RWPE2 (cell line): ENCODE measurements around the gene RFTN1.

Experiments
- ATAC-seq: fragments of 200-7000 bp; cut with Tn5 transposase; 3 replicates; pipeline ENCODE4 v1.9.1; 2021; ENCODE audit warnings: low read depth
- DNase-seq: peaks from one replicate; pipeline ENCODE4 v3.0.0-alpha.2; 2020; ENCODE audit warnings: low spot score
- H3K27ac ChIP-seq: fragments of 450-650 bp; 2 replicates; pipeline ENCODE4 v1.5.1; 2017; ENCODE audit warnings: mild to moderate bottlenecking; ENCODE audit not compliant: poor library complexity, severe bottlenecking
- H3K27me3 ChIP-seq: fragments of 250-450 bp; sonication (Bioruptor Pico); 2 replicates; pipeline ENCODE4 v1.5.1; 2021; ENCODE audit warnings: mild to moderate bottlenecking, moderate library complexity; ENCODE audit not compliant: insufficient read depth, poor library complexity, severe bottlenecking
- H3K36me3 ChIP-seq: fragments of 250-450 bp; sonication (Bioruptor Pico); 2 replicates; pipeline ENCODE4 v1.5.1; 2020; ENCODE audit warnings: low read depth, mild to moderate bottlenecking, moderate library complexity
- H3K4me1 ChIP-seq: fragments of 250-450 bp; sonication (Bioruptor Pico); 2 replicates; pipeline ENCODE4 v1.5.1; 2021; ENCODE audit warnings: mild to moderate bottlenecking, moderate library complexity; ENCODE audit not compliant: insufficient read depth, poor library complexity, severe bottlenecking
- H3K4me3 ChIP-seq: fragments of 250-450 bp; sonication (Bioruptor Pico); 2 replicates; pipeline ENCODE4 v1.5.1; 2021; ENCODE audit warnings: mild to moderate bottlenecking, moderate library complexity; ENCODE audit not compliant: severe bottlenecking
- H3K9me3 ChIP-seq: fragments of 250-450 bp; sonication (Bioruptor Pico); 2 replicates; pipeline ENCODE4 v1.5.1; 2021; ENCODE audit warnings: mild to moderate bottlenecking, moderate library complexity; ENCODE audit not compliant: severe bottlenecking
- TF ChIP-seq, protein P1 (sequence below): fragments of 450-650 bp; IDR thresholded peaks from one replicate; pipeline ENCODE4 v1.5.1; 2017; ENCODE audit warnings: mild to moderate bottlenecking, moderate library complexity; ENCODE audit not compliant: poor library complexity, severe bottlenecking

RFTN1 gene

DNA sequence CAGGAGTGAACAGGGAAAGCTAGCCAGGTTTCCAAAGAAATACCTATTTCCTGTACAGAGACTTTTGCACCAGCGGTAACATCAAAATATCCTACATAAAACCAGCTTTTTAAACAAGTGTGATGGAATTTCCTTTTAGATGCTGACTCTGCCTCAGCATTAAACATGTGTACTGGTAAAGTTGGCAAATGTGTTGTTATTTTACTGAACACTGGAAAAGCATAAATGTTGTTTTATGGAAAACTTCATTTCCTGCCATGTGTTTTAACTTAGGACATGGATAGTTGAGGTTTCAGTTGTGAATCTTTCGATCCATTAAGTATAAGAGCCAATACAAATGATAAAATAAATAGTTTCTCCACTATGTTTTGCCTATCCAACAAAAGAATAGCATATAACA lies 232.8 kb downstream of the RFTN1 start:
- peaks cover 25% of the 10 kb centered on the region for H3K36me3 ChIP-seq
- no peaks in the 10 kb centered on the region for H3K4me1 ChIP-seq
- H3K27me3 ChIP-seq: no peaks in the 10 kb centered on the region
- no peak for DNase-seq
- TF ChIP-seq, protein P1, sequence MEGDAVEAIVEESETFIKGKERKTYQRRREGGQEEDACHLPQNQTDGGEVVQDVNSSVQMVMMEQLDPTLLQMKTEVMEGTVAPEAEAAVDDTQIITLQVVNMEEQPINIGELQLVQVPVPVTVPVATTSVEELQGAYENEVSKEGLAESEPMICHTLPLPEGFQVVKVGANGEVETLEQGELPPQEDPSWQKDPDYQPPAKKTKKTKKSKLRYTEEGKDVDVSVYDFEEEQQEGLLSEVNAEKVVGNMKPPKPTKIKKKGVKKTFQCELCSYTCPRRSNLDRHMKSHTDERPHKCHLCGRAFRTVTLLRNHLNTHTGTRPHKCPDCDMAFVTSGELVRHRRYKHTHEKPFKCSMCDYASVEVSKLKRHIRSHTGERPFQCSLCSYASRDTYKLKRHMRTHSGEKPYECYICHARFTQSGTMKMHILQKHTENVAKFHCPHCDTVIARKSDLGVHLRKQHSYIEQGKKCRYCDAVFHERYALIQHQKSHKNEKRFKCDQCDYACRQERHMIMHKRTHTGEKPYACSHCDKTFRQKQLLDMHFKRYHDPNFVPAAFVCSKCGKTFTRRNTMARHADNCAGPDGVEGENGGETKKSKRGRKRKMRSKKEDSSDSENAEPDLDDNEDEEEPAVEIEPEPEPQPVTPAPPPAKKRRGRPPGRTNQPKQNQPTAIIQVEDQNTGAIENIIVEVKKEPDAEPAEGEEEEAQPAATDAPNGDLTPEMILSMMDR: no peak
- H3K27ac ChIP-seq: no peak overlapping the region
- no peak for ATAC-seq
- H3K9me3 ChIP-seq: no peaks in the 10 kb centered on the region
- no peak overlapping the region for H3K4me3 ChIP-seq

DNA sequence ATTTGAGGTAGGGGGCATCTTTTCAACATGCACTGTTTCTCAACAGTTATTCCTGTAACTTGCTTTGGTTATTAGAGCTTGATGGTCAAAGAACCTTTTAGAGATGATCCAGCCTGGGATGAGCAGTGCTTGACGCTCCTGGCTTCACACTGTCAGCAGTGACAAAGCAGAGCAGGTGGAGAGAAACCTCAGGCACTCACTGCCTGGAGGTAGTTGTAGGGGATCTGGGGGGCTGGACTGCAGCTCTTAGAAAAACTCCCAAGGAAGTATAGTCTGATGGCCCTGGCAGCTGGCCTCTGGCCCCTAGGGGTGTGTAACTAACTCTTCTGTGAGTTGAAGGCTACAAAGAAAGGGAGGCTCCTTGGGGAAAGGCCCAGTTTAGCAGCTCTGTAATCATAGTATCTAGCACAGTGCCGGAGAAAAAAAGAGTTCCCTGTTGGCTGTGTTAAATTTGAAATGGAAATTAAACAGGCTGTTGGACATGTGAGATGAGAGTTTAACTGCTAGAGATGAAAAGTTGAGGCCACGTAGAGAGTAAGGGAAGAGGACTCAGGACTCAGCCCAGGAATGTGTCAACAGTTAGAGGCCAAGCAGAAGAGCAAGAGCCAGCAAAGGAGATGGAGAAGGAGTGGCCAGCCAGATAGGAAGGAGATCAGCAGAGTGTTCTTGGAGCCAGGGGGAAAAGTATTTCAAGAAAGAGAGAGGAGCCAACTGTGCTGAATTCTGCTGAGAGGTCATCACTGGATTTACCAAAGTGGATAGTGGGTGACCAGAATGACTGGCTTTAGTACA lies 234.3 kb downstream of the RFTN1 start:
- H3K27ac ChIP-seq: no peak overlapping the region
- DNase-seq (no peak), ATAC-seq (no peak)
- H3K9me3 ChIP-seq: no peaks in the 10 kb centered on the region
- peaks cover 33% of the 10 kb centered on the region for H3K36me3 ChIP-seq
- H3K4me3 ChIP-seq: no peak overlapping the region
- TF ChIP-seq, protein P1: no peak
- no peaks in the 10 kb centered on the region for H3K27me3 ChIP-seq
- H3K4me1 ChIP-seq: no peaks in the 10 kb centered on the region

DNA sequence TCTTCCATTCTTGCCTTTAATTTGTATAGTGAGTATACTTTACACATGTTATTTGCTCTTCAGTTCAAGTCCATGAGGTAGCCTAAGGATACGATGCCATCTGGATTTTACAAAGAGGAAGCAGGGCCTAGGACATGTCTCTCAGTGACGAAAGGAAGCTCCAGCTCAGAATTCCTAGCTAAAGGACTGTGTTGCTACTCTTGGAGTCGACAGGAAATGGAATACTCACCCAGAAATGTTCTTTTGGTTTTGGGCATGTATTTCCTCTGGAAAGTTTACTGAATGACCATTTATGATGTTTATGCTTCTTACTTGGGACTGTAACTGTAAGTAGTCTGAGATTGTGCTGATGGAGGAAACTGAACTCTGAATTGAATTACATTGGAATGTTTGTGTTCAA lies 236.0 kb downstream of the RFTN1 start:
- TF ChIP-seq, protein P1: no peak
- Histone ChIP-seq H3K9me3 (no peaks in the 10 kb centered on the region), H3K4me1 (no peaks in the 10 kb centered on the region), H3K27ac (no peak overlapping the region), H3K36me3 (peaks cover 48% of the 10 kb centered on the region), H3K4me3 (no peak overlapping the region), H3K27me3 (no peaks in the 10 kb centered on the region)
- DNase-seq (no peak), ATAC-seq (no peak)

DNA sequence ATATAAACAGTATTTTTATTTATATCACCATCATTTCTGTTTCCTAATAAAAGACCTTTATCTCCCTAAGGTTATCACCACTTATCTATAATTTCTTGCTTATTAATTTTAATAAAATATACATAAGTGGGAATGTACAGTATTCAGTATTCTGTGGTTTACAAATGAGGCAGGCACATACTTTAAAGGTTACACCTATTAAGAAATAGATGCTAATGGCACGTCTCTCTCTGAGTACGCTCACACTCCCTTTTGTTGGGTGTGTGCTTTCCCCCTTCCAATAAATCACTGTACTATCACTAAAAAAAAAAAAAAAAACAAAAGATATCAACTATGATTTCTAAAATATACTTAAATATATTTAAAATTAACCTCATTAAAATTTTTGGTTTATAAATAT lies 239.6 kb downstream of the RFTN1 start:
- H3K4me1 ChIP-seq: no peaks in the 10 kb centered on the region
- H3K36me3 ChIP-seq: peaks cover 71% of the 10 kb centered on the region
- no peak overlapping the region for H3K27ac ChIP-seq
- DNase-seq (no peak), ATAC-seq (no peak)
- no peaks in the 10 kb centered on the region for H3K27me3 ChIP-seq
- H3K4me3 ChIP-seq: no peak overlapping the region
- TF ChIP-seq, protein P1: no peak
- no peaks in the 10 kb centered on the region for H3K9me3 ChIP-seq

DNA sequence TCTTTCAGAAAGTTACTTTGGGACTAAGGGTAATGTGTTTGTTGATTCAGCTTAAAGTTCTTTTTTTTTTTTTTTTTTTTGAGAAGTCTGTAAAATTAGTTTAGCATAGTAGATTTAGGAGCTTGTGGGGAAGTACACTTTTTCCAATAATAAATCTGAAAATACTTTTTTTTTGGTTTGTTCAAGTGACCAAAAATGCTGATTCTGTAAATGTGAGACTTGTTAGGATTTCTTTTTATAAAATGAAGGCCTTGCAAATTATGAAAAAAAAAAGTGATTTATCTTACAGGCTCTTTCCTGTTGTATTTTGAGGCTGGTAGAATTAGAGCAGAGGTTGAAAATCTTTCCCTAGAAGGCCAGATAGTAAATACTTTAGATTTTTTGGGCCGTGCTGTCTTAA lies 240.9 kb downstream of the RFTN1 start:
- DNase-seq (no peak), ATAC-seq (no peak)
- no peaks in the 10 kb centered on the region for H3K27me3 ChIP-seq
- H3K36me3 ChIP-seq: peaks cover 62% of the 10 kb centered on the region
- H3K27ac ChIP-seq: no peak overlapping the region
- TF ChIP-seq, protein P1: no peak
- H3K9me3 ChIP-seq: no peaks in the 10 kb centered on the region
- peaks cover 3% of the 10 kb centered on the region for H3K4me1 ChIP-seq
- no peak overlapping the region for H3K4me3 ChIP-seq
